ENCODE measurements around the gene LRRK1.

DNA sequence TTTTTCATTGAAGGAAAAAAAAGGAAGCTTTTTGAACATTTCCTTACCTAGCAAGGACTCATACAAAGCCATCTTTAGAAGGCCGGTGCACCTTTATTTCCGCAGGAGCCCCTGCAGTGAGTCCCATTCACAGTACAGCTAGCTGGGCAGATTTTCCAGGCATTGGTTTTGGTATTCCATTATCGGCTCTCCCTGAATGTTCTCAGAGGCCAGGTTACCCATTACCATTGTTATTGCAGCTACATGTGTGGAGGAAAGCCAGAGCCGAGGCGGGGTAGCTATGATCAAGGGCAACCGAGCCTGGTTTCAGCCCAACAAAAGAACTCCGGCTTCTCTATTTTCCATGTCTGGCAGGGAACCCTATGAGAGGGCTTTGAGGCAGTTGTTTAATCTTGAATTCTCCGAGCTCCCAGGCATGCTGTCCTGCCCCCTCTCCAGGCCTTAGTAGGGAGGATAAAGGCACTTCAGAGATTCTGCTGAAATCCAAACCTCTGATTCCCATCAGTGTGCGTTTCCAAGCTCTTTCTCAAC, 100.3 kb downstream of the LRRK1 start:
- TF ChIP-seq CTCF (IDR thresholded peaks at IDR 0.05) (no peak), POLR2A (IDR thresholded peaks at IDR 0.05) (no peak)
